ENCODE measurements around the gene IFT27.

IFT27 gene

GRCh38 chr22:36770513-36771231 lies 5.2 kb downstream of the IFT27 start:
- Histone ChIP-seq H3K9me3 (ENCODE audit: control insufficient read depth, low read depth, low read length) (no peaks in the 10 kb centered on the region), H3K36me3 (ENCODE audit: control insufficient read depth, low read depth, low read length) (peaks cover 5% of the 10 kb centered on the region), H3K27ac (ENCODE audit: low read length) (no peak overlapping the region), H3K4me1 (ENCODE audit: control insufficient read depth, low read depth, low read length) (no peaks in the 10 kb centered on the region), H3K27me3 (ENCODE audit: control insufficient read depth, insufficient read depth, low read length) (no peaks in the 10 kb centered on the region), H3K9ac (ENCODE audit: low read length) (no peak overlapping the region), H3K4me3 (ENCODE audit: low read length) (no peak overlapping the region)

GRCh38 chr22:36769541-36770512 lies 6.1 kb downstream of the IFT27 start:
- Histone ChIP-seq H3K4me3 (ENCODE audit: low read length) (no peak overlapping the region), H3K4me1 (ENCODE audit: control insufficient read depth, low read depth, low read length) (no peaks in the 10 kb centered on the region), H3K27me3 (ENCODE audit: control insufficient read depth, insufficient read depth, low read length) (no peaks in the 10 kb centered on the region), H3K27ac (ENCODE audit: low read length) (no peak overlapping the region), H3K9ac (ENCODE audit: low read length) (no peak overlapping the region), H3K36me3 (ENCODE audit: control insufficient read depth, low read depth, low read length) (peaks cover 6% of the 10 kb centered on the region), H3K9me3 (ENCODE audit: control insufficient read depth, low read depth, low read length) (no peaks in the 10 kb centered on the region)

GRCh38 chr22:36768616-36769015 lies 7.3 kb downstream of the IFT27 start:
- Histone ChIP-seq H3K27ac (ENCODE audit: low read length) (no peak overlapping the region), H3K9ac (ENCODE audit: low read length) (no peak overlapping the region), H3K4me1 (ENCODE audit: control insufficient read depth, low read depth, low read length) (no peaks in the 10 kb centered on the region), H3K27me3 (ENCODE audit: control insufficient read depth, insufficient read depth, low read length) (no peaks in the 10 kb centered on the region), H3K9me3 (ENCODE audit: control insufficient read depth, low read depth, low read length) (no peaks in the 10 kb centered on the region), H3K36me3 (ENCODE audit: control insufficient read depth, low read depth, low read length) (peaks cover 15% of the 10 kb centered on the region), H3K4me3 (ENCODE audit: low read length) (no peak overlapping the region)

- Histone ChIP-seq H3K36me3 (ENCODE audit: control insufficient read depth, low read depth, low read length) (peaks cover 19% of the 10 kb centered on the region), H3K9ac (ENCODE audit: low read length) (no peak overlapping the region), H3K27ac (ENCODE audit: low read length) (no peak overlapping the region), H3K9me3 (ENCODE audit: control insufficient read depth, low read depth, low read length) (no peaks in the 10 kb centered on the region), H3K4me3 (ENCODE audit: low read length) (no peak overlapping the region), H3K27me3 (ENCODE audit: control insufficient read depth, insufficient read depth, low read length) (no peaks in the 10 kb centered on the region), H3K4me1 (ENCODE audit: control insufficient read depth, low read depth, low read length) (no peaks in the 10 kb centered on the region)
Observed at GRCh38 chr22:36768141-36768540, 7.8 kb downstream of the IFT27 start.

GRCh38 chr22:36767035-36767775 lies 8.7 kb downstream of the IFT27 start:
- Histone ChIP-seq H3K4me1 (ENCODE audit: control insufficient read depth, low read depth, low read length) (no peaks in the 10 kb centered on the region), H3K4me3 (ENCODE audit: low read length) (no peak overlapping the region), H3K27ac (ENCODE audit: low read length) (no peak overlapping the region), H3K36me3 (ENCODE audit: control insufficient read depth, low read depth, low read length) (peaks cover 26% of the 10 kb centered on the region), H3K27me3 (ENCODE audit: control insufficient read depth, insufficient read depth, low read length) (no peaks in the 10 kb centered on the region), H3K9me3 (ENCODE audit: control insufficient read depth, low read depth, low read length) (no peaks in the 10 kb centered on the region), H3K9ac (ENCODE audit: low read length) (no peak overlapping the region)

- no peak overlapping the region for H3K27ac ChIP-seq (ENCODE audit: low read length)
- H3K9ac ChIP-seq (ENCODE audit: low read length), result no peak overlapping the region
- no peaks in the 10 kb centered on the region for H3K27me3 ChIP-seq (ENCODE audit: control insufficient read depth, insufficient read depth, low read length)
- no peaks in the 10 kb centered on the region for H3K4me1 ChIP-seq (ENCODE audit: control insufficient read depth, low read depth, low read length)
- no peak overlapping the region for H3K4me3 ChIP-seq (ENCODE audit: low read length)
- H3K9me3 ChIP-seq (ENCODE audit: control insufficient read depth, low read depth, low read length), result no peaks in the 10 kb centered on the region
- H3K36me3 ChIP-seq (ENCODE audit: control insufficient read depth, low read depth, low read length), result peaks cover 26% of the 10 kb centered on the region
Observed at GRCh38 chr22:36765943-36766450, 9.9 kb downstream of the IFT27 start.

GRCh38 chr22:36765131-36765942 lies 10.6 kb downstream of the IFT27 start:
- no peaks in the 10 kb centered on the region for H3K4me1 ChIP-seq (ENCODE audit: control insufficient read depth, low read depth, low read length)
- peaks cover 26% of the 10 kb centered on the region for H3K36me3 ChIP-seq (ENCODE audit: control insufficient read depth, low read depth, low read length)
- H3K27me3 ChIP-seq (ENCODE audit: control insufficient read depth, insufficient read depth, low read length), result no peaks in the 10 kb centered on the region
- H3K27ac ChIP-seq (ENCODE audit: low read length), result no peak overlapping the region
- no peak overlapping the region for H3K4me3 ChIP-seq (ENCODE audit: low read length)
- H3K9ac ChIP-seq (ENCODE audit: low read length), result no peak overlapping the region
- no peaks in the 10 kb centered on the region for H3K9me3 ChIP-seq (ENCODE audit: control insufficient read depth, low read depth, low read length)

GRCh38 chr22:36764641-36765040 lies 11.3 kb downstream of the IFT27 start:
- no peaks in the 10 kb centered on the region for H3K27me3 ChIP-seq (ENCODE audit: control insufficient read depth, insufficient read depth, low read length)
- H3K4me1 ChIP-seq (ENCODE audit: control insufficient read depth, low read depth, low read length), result no peaks in the 10 kb centered on the region
- H3K36me3 ChIP-seq (ENCODE audit: control insufficient read depth, low read depth, low read length), result peaks cover 26% of the 10 kb centered on the region
- no peak overlapping the region for H3K27ac ChIP-seq (ENCODE audit: low read length)
- no peak overlapping the region for H3K9ac ChIP-seq (ENCODE audit: low read length)
- H3K9me3 ChIP-seq (ENCODE audit: control insufficient read depth, low read depth, low read length), result no peaks in the 10 kb centered on the region
- H3K4me3 ChIP-seq (ENCODE audit: low read length), result no peak overlapping the region

GRCh38 chr22:36764060-36764459 lies 11.9 kb downstream of the IFT27 start:
- Histone ChIP-seq H3K27ac (ENCODE audit: low read length) (no peak overlapping the region), H3K9ac (ENCODE audit: low read length) (no peak overlapping the region), H3K9me3 (ENCODE audit: control insufficient read depth, low read depth, low read length) (no peaks in the 10 kb centered on the region), H3K4me1 (ENCODE audit: control insufficient read depth, low read depth, low read length) (no peaks in the 10 kb centered on the region), H3K36me3 (ENCODE audit: control insufficient read depth, low read depth, low read length) (peaks cover 26% of the 10 kb centered on the region), H3K27me3 (ENCODE audit: control insufficient read depth, insufficient read depth, low read length) (no peaks in the 10 kb centered on the region), H3K4me3 (ENCODE audit: low read length) (no peak overlapping the region)

GRCh38 chr22:36763576-36763975 lies 12.3 kb downstream of the IFT27 start:
- Histone ChIP-seq H3K27ac (ENCODE audit: low read length) (no peak overlapping the region), H3K4me1 (ENCODE audit: control insufficient read depth, low read depth, low read length) (no peaks in the 10 kb centered on the region), H3K9ac (ENCODE audit: low read length) (no peak overlapping the region), H3K36me3 (ENCODE audit: control insufficient read depth, low read depth, low read length) (peaks cover 26% of the 10 kb centered on the region), H3K27me3 (ENCODE audit: control insufficient read depth, insufficient read depth, low read length) (no peaks in the 10 kb centered on the region), H3K4me3 (ENCODE audit: low read length) (no peak overlapping the region), H3K9me3 (ENCODE audit: control insufficient read depth, low read depth, low read length) (no peaks in the 10 kb centered on the region)
